ENCODE results near the gene TEX36.
"Not testable (repeated sequence)": the region's sequence is repeated elsewhere in the genome, so short reads cannot be mapped to it uniquely, and the experiment has no call there.

Gene TEX36

DNA sequence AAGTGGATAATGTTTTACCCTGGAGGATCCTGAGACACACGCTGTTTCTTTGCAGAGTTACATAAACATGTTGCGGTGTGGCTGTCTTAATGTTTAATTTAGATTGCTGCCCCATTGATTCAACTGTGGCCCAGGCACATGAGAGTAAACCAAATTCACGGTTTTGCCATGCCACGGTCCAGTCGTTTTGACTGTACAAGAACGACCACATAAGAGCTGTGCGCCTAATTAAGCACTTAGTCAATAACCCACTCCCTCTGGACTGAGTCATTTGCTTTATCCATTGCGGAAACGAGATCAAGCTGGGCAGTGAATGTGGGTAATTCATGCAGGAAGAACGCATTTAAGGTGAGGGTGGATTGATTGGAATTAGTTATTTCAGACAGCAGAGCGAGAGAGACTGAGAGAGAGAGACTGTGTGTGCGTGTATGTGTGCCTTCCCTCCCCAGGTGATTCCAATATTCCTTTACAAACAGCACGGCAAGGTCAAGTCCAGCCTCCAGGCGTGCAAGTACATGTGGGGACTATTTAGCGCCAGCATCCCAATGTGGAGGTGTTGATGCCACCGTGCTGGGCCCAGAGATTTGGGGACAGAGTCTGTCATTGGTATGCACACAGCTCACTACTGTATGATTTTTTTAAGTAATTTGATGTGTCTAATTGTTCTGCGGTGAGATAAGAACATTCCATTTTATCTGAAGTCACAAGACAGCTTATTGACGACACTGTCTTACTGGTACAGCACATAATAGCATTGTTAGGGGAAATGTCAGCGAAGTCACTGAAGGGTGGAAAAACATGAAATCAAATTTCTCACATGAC lies 8.4 kb upstream of the TEX36 start:
- no peak for DNase-seq

DNA sequence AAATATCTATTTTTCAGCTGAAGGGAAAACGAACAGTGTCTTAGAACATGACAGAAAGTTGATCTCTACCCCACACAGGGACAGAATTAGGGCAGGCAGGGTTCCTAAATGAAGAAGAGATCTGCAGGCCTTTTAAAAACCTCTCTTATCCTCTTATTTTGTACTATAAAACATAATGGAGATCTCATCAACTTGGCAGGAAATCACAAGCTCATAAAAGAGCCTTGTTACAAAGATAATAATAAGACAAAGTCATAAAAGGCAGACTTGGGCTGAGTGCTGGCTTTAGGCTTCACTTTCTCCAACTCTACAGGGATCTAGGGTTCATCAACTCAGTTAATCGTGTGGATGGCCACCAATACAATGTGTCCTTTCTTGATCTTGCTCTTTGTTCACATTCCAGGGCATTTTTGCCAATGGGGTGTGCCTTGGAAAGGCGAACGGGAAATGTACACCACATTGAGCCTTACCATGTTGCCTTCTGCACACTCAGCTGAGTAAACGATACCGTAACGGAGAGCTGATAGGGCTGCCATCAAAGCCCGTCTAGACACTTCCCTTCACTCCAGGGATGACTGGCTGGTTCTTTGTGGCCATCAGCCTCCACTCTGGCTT lies 7.1 kb upstream of the TEX36 start:
- DNase-seq: no peak

DNA sequence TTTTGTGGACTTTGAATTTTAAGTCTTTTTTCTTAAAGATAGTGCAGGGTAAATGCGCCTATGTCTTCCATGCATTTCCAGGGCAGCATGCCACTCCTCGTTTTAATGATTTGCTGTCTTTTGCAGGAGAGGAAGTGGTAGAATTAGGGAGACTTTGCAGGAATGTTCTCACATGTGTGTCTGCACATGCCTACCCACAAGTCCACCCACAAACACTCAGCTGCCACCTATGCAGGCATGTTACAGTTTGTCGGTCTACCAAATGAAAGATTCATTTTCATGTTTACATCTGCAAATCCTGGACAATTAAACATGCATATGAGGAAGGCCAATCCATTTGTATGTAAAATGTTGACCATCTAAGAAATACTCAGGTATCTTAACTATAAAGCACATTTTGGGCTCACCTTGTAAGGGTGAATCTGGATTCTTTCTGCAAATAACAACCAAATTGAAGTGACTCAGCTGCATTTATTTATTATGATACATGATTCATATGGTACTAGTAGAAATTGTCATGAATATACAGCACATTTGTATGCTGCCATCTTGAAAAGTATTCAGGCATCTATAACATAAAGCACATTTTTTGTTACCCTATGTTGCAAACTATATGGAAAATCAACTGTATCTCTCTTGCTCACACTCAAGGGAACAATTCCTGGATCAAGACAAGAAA lies 4.7 kb upstream of the TEX36 start:
- DNase-seq: no peak

DNA sequence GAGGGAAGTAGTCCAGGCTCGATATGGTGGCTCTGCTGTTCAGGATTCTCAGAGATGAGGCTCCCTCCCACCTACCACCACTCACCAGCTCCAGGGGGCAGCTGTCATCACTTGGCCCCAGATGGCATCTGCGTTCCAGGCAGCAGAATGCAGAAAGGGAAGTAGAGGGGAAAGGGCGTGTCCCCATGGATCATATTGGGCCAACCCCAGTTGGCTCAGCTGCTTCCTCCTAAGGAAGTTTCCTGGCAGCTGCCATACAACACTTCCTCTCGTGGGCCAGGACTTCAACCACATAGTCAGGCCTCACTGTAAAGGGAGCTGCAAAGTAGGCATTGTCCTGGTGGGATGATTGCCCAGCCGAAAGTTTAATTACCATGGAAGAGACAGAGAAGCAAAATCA lies 1.6 kb upstream of the TEX36 start:
- peak; percentile 27 for DNase-seq

DNA sequence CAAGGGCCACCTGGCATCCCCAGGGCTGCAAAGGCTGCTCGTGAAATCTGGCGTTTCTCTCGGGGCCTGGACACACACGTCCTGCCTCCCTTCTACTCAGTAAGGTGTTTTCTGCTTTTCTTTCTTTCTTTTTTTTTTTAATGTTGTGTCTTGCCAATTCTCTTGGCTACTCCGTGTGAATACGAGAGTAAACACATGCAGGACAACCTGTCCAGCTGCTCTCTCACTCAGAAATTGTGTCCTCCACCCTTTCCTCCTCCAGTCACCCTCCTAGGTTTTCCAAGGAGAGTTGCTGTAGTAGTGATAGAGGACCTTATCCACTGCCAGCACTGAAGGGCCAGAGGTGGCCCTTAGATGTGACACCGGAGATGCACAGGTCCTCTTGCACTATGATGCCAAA lies 858 bp upstream of the TEX36 start:
- DNase-seq: no peak

DNA sequence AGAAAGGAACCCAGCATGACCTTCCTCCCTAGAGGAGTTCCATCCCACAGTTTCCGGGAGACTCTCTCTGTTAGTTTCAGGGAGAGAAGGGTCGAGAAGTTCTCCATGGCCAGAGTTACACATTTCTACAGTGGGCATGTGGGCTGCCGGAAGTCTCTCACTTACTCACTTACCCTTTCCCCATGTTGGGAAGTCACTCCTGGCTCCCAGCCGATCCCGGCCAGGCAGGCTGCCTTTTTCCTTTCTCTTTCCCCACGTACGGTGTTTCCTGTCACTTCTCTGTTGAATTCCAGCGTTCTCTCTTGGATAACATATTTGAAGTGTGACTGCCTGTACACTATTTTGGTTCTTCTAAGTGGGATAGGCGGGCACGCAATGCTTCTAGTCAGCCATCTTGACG lies 3.5 kb downstream of the TEX36 start:
- no peak for DNase-seq

DNA sequence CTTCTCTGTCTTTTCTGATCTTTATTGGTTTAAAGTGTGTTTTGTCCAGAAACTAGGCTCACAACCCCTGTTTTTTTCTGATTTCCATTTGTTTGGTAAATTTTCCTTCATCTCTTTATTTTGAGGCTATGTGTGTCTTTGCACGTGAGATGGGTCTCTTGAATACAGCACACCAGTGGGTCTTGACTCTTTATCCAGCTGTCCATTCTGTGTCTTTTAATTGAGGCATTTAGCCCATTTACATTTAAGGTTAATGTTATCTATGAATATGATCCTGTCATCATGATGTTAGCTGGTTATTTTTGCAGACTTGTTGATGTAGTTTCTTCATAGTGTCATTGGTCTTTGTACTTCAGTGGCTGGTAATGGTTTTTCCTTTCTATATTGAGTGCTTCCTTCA lies 10.1 kb downstream of the TEX36 start:
- DNase-seq: no peak

DNA sequence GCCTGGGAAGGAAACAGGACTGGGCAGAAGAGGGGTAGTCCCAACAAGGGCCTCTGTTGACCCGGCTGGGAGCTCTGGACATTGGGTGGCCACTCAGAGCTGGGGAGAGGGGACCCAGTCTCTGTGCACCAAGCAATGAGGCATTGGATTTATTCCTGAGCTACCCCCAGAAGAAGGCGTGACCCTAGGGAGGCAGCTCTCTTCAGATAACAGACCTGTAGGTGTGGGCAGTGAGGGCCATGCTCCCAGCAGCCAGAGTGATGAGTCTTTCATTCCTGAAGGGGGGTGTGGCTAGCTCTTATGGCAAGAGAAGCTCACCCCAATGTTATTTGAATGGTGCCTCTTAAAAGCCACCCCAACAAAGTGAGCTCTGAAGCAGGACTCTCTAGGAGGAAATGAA lies 20.4 kb downstream of the TEX36 start:
- no peak for DNase-seq

DNA sequence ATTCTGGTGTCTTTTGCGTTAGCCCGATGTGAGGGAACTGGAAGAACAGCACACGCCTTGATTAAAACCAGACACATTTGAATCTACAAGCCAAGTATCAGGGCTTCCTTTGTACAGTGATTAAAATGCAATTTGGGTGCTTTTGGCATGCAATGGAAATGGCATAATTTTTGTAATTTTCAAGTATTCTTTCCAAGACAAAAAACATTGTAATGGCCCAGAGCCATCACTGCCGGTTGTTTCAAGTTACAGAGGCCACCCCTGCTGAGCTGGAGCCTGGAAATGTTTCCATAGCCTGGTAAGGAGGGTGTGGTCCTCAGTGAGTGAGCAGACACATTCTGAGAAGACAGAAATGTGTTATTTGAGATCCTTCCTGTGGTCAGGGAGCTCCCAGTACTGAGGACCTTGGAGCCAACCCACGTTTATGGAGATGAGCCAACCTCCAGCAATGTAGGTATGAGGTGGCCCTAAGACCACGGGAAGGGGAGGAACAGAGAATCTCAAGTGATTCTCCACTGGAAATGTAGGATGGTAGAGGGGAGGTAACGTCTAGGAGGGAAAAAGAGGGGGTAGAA lies 20.9 kb downstream of the TEX36 start:
- DNase-seq: peak; percentile 34

DNA sequence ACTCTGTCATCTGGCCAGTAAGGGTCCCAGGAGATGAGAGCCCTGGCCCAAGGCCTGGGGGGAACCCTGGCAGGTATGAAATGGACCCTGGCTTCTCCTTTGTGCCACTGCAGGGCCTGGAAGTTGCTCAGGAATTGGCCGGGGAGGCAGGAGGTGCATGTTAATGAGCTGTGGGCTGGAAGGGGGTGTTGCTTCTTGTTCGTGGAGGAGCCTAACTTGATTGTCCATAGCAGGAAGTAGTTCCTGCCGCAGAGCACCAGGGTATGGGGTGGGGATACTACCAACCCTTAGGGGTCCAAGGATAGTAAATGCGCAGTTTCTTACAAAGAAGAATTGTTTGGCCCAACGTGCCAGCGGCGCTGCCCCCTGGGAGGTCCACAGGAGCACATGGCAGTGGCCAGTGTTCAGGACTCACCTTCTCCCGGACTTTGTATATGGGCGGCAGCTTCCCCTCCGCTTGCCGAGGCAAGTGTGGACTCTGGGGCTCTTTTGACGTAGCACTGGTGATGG lies 21.5 kb downstream of the TEX36 start:
- DNase-seq: no peak

DNA sequence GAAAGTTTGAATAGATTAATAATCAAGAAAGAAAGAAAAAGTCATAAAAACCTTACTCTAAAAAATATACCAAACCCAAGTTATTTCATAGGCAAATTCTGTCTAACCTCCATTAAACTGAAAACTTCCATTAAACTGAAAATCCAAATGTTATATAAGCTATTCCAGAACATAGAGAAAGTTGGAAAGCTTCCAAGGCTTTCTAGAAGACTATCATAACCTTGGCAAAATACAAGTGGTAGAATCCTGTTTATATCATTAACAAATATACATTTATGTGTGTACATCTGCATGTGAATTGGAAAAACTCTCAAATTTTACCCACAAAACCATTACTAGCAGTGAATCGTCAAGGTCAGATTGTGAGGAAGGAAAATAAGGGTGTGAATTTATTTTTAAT lies 23.9 kb downstream of the TEX36 start:
- DNase-seq: no peak

DNA sequence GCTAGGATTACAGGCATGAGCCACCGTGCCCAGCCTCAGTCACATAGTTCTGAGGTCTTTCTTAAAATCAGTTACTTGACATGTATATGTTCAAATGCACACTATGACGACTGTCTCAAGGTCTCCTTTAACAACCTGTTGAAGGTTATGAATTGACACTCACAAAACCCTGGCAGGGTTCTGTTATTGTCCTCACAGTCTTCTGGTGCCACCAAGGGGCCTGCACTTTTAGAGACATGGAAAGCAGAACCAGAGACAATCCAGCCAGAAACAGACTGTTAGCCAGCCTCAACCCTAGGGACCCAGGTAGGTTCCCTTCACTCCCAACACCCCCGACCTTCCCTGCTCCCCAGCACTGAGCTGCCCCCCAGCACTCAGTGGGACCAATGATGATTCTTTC lies 26.4 kb downstream of the TEX36 start:
- no peak for DNase-seq

DNA sequence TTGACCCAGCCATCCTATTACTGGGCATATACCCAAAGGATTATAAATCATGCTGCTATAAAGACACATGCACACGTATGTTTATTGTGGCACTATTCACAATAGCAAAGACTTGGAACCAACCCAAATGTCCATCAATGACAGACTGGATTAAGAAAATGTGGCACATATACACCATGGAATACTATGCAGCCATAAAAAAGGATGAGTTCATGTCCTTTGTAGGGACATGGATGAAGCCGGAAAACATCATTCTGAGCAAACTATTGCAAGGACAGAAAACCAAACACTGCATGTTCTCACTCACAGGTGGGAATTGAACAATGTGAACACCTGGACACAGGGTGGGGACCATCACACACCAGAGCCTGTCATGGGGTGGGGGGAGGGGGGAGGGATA lies 29.9 kb downstream of the TEX36 start:
- DNase-seq: not testable (repeated sequence)

DNA sequence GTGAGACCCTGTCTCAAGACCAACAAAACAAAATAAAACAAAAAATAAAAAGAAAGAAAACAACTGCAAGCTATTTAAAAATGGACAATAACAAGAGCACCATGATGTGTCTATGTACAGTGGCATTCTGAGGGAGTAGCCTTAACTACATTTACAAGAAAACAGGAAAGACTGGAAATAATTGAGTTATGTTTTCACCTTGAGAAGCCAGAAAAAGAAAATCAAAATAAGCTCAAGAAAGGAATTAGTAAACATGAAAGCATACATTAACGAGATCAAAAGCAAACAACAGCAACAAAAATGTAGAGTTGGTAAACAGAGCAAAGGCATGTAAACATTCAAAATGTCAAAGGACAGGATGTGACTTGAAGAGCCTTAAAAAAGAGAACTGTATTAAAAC lies 36.7 kb downstream of the TEX36 start:
- DNase-seq: no peak

DNA sequence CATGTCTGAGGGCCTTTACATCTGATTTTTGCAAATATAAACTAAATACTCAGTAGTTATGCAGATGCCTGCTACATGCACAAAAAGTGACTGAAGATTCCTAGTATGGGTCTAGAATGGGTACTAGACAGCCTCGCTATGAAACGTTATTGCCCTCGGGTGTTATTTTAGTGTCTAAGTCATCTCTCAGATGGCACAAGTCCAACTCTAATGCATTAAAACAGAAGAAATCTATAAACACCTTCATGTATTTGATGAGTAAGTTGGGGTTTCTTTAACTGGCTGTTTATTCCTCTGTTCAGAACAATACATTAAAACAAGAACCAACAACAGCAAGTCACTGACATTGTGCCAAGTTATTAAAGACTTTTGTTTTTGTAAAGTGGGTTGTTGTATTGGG lies 41.6 kb downstream of the TEX36 start:
- no peak for DNase-seq

DNA sequence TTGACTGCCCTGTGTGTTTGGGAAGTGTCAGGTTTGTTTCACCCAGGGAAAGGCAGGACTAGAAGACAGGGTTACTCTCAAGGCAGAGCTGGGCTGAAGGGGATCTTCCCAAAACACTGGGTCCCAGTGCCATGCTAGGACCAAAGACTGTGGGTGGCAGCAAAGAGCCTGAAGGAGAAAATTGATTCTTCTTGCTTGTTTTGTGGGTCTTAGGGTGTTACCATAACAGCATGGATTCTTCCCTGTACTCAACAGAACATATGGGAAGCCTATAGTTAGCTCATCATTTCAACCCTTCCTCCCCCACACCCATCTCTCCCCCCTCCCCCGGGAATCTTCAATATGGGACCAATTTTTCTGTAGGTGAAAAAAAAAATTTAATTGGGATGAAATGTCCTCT lies 42.3 kb downstream of the TEX36 start:
- no peak for DNase-seq

DNA sequence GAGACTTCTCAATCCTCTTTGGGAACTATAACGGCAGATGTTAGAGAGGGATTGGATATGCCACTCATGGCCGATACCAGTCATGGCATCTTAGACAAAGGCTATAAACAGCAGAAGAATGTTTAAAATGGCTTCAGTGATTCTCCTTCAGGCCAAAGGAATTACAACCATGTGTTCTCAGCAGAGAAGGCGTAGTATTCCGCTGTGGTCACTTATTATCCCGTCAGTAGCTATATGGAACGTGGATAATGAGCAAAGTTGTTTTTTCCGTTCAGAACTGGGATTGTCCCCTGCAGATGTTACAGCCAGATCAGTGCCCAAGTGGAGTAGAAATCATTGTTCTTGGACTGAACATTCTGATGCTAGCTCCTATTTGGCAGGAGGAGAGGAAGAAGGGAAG lies 43.1 kb downstream of the TEX36 start:
- DNase-seq: no peak

DNA sequence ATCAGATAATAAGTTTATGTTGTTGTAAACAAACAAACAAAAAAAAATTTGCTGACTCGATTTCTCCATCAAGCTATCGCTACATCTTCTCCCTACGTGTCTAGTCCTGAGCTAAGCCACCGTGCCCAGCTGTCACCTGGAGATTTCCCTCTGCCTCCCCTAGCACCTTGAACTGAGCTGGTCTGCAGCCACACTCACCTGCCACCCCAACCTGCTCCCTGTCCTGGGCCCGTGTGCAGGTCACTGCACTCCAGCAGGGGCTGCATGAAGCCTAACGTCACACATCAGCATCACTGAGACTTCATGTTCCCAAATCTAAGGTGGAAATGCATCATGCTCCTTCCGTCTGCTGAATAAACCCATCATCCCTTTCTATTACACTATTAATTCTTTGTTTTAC lies 44.4 kb downstream of the TEX36 start:
- DNase-seq: no peak

DNA sequence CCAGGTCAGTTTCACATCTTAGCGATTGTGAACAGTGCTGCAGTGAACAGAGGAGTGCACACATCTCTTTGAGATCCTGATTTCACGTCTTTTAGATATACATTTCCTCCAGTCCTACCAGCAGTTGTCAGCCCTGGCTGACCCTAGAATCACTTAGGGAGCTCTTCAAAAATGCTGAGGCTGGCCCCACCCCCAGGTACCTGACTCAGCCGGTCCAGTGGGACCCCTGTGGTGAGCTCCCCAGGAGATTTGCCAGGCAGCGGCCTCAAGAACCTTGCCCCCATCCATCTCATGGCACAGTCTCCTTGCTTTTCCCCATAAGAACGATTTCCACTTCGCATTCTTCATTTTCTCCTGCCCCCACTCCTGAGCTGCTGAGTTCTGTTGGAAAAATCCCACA lies 45.5 kb downstream of the TEX36 start:
- DNase-seq: no peak

DNA sequence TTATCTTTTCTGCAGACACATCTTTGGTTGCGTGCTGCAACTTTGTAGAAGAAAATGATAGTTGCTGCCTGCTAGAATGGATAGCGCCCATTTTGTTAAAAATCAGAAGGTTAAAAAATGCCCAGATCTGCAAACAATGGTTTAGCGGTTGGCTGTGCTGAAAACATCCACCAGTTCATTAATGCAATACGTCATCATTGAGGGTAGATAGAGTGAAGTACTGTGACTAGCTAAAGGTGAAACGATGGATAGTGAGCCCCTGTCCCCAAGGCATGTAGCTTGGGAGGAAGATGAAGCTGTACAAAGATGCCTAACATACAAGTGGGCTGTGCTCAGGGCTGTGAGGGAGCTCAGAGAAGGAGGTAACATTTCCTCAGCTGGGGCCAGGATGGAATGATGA lies 48.4 kb downstream of the TEX36 start:
- no peak for DNase-seq

DNA sequence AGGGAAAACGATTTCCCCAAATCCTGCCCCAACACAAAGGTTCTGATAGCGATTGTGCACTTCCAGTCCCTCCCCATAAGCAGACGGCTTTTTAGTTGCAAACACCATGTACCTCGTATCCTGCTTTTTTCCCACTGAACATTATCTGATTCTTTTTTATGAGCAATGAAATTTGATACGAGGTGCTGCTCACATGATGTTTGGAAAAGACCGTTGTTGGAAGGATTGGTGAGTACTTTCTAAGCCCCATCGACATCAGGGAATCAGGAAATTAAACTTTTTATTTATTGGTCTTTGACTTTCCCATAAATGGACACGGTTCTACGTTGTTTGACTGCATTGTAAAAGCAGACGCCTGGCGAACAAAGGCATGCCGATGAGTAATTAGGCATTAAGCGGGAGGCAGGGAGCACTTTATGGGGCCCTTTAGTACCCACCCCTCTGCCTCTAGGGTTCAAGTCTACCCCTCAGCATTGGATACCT lies 49.4 kb downstream of the TEX36 start:
- DNase-seq: no peak

DNA sequence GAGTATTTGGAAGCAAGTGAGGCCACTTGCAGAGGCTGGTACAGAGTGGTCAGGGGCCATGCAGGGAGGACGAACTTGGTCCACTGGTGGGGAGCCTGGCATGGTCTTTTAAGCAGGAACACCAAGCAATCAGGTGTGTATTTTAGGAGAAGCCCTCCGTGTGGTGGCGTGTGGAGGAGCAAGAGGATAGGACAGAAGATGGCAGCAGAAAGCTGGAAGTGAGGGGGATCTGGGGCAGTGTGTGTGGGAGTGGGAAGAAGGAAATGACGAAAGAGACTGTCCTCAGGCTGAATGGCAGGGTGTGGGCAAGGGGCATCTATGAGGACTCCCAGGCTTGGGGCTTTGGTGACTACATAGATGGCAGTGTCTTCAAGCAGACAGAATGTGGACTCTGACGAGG lies 51.2 kb downstream of the TEX36 start:
- no peak for DNase-seq

DNA sequence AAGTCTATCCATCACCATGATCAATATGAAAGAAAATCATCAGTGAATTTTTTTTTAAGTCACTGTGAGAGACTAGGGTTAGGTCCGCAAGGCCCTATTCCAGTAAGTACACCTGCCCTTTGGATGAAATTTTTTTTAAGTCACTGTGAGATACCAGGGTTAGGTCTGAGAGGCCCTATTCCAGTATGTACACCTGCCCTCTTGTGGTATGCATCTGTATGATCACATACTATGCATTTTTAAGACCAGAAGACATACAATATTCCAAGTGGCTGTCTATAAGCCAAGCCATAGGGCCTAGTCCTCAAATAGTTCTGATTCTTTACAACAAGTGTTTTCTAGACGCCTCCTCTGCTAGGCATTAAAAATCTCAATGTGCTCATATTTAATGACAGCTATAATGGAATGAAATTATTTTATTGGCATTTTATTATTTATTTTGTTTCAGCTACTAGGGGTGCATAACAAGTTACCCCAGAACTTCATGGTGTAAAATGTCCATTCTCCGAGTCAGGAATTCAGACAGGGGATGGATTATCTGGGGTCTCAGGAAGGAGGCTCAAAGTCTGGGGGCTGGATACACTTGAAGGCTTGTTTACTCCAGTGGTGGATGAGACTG lies 53.1 kb downstream of the TEX36 start:
- peak; percentile 83 for DNase-seq
